Lung microvascular endothelial cell (primary cell): Measurements from ENCODE around the gene ROBO1. TPM values are rescaled to one million over a fixed set of nuclear protein-coding genes. Genes with fewer than 3 reads are reported as not detected.
"Not testable (repeated sequence)": the region's sequence is repeated elsewhere in the genome, so short reads cannot be mapped to it uniquely, and the experiment has no call there.

ENCODE experiments used
- DNase-seq, 2 donors: peaks; one replicate each; pipeline versions ENCODE4 v3.0.0 to v3.0.0-alpha.2; 2010; ENCODE audit warnings: low read depth in 2 of 2
- total RNA-seq: library from RNA; depleted of rRNA; stranded (reverse); fragments of >200 nt; gene quantifications from 2 replicates; pipeline ENCODE4 v1.2.1, GENCODE V29; 2014

ROBO1 gene
- total RNA-seq, 1 donor from 2014 or later = 0.20 TPM

DNA sequence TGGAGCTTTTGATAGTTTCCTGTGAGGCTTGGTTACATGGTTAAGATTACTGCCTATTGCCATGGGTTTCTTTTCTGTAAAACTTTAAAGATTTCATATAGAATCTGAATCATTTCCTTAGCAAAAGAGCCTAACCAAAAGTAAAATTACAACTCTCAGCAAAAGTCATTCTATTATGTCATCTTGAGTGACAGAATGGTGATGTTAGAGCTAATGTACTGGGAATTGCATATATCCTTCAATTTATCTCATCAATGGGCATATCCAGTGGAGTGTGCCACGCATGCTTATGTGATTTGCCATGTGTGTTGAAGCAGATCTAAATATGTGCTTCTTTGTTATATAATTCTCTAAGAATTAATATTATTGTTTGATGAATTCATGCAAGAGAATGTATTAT is 212.1 kb downstream of the ROBO1 start:
- no peak for DNase-seq

DNA sequence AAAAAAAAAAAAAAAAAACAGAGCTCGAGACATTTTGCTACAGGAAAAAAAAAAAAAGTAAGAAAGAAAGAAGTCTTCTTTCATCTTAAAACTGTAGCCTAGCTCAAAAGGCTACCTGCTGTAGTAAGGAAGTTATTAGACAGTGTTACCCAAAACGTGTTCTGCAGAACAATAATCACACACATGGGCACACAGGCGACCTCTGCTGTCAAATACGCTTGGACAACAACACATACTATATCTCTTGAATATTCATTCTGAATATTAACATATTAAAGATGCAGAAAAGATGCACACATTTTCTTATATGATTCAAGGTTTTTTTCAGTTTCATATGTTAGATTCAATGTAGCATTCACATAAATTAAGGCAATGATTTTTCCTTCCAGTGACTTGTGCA is 215.8 kb downstream of the ROBO1 start:
- DNase-seq = no peak

DNA sequence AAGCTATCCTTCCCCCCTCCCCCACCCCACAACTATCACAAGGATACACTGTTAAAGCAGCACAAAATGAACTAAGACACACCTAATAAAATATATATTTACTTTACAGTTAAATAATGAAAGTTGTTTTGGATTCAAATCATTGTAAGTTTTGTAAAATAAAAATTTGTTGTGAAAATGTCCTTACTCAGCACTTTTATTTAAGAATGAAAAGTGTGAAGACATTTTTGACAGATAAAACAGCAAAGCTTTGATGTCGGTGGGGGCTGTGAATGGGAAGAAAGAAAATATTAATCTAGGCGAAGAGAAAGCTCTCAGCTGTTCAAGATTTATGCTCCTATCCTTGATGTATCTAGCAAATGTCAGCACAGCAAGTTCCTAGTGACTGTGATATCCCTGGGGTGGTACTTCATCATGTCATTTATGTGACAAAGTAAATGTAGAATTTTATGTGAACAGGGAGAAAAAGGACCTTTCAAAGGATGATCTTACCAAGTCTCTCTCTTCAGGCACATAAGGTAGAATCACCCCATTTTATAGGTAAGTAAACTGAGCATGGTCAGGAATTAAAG is 216.4 kb downstream of the ROBO1 start:
- no peak for DNase-seq

DNA sequence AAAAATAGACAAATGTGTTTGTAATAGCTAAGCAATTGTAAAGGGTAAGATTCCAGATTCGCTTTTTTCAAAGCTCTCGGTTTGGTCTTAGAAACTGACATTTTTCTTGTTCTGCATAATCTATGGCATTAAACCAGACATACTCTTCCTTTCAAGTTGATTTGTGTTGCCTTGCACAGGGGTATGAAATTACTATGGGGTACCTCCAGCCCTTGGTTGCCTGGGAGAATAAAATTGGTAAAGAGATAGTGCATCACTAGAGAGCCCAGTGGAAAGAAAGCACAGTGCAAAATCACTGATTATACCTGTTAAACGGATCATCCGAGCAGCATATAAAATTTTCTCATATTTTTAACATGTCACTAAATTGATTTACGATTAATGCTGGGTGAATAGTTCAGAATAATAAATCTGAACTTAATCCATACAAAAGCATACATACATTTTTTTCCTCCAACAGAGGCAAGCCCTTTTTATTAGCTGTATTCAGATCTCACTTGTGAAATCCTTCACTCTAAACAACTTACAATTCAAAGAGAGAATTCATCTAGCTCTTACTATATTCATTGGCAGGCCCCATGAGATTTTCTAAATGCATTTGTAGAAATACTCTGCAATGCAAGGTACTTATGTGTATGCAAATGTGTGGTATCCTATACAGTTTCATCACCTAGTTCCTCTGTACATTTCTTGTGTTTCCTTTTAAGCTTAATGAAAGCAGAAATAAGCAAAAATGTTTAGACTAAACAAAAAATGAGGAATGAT is 224.4 kb downstream of the ROBO1 start:
- no peak for DNase-seq

DNA sequence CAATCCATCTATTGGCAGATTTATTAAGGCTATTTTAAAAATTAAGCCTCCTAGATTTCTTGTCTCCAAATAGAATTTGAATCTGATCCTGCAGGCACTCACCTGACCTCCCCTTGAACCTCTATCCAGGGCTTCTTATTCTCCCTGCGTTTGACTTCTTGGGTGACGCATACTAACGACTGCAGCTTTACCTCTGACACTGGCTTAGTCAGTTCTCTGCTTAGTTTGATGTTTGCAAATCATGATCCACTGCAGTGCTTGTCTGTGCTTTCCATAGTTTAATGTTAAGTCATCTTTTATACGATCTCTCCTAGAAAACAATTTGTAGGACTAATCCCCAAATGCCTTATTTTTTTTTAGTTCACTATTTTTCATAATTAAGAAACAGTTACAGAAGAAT is 233.1 kb downstream of the ROBO1 start:
- no peak for DNase-seq

DNA sequence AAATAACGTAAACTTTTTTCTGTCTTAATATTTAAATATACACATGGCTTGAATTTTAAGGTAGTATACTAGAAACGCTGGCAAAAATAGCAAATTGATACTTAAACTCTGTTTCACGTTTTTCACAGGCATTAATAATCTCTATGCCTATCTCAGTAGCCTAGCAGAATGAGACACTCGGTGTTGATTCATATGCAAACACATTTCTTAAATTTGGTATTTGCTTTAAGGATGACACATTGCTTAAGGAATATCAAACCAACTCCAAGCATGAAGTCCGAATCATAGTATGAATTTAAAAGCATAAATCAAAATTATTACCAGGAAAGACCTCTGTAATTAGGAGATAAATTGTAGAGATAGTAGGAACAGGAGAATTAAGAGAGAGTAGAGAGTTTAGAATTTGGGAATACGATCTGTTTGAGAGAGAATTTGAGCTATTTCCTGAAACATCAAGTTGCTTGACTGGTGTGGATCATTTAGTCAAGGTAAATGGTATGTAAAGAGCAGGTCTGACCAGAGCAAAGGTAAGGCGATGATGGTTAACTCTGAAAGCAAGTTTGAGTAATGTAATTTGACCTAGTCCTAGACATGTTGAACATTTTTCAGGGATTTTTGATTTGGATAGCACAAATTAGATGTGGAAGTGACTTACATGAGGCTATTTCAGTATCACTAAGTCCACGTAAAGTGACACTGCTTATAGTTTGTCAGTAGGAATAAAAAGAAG is 236.1 kb downstream of the ROBO1 start:
- no peak for DNase-seq

DNA sequence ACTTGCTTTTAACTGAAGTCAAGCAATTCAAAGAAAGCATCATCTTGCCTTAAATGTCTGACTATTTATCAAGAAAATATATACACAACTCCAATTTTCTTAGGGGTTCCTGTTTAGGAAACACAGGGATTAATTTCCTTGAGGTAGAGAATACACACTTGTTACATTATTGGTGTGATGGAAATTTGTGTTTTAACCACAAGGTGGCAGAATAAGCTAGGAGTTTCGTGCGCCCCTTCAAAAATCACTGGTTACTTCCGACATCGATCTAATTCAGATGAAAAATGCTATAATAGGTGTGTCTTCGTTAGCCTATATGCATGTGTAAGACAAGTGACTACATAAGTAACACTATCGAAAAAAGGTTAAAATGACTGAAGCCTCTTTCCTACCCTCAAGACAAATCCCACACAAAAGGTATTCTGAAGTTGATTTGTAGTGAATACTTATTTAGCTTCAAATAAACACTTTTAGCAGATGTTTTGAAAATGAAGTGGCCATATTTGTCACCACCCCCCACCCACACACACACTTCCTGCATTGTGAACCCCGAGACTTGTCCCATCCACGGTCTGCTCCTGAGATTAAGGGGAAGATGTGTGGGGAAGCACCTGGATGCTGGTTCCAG is 246.5 kb downstream of the ROBO1 start:
- DNase-seq = peak; percentile 39 to 75

DNA sequence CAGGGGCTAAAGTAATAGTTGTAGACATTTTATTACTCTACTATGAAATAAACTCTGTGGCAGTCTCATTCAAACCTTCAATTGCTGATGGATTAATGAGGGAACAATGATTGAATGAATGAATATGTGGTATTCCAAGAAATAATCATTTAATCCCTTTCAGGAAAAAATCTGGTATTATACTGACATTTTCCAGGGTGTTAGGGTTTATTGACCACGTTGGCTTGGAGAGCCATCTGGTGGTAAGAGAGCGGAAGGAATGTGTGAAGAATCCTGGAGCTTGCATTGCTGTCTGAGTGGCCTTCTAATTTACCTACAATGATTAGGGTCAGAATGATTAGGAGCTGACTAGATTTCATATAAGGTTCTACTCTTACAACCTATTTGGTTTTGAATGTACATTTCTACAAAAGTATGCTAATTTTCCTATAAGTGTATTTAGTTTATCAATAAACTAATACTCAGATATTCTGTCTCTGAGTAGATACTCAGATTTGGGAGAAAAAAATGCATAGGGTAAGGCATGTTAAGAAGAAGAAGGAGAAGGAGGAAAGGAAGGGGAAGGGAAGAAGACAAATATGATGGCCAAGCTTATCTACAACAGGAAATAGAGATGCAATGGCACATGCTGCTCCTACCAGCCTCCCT is 249.9 kb downstream of the ROBO1 start:
- DNase-seq = peak; percentile 33 to 69

DNA sequence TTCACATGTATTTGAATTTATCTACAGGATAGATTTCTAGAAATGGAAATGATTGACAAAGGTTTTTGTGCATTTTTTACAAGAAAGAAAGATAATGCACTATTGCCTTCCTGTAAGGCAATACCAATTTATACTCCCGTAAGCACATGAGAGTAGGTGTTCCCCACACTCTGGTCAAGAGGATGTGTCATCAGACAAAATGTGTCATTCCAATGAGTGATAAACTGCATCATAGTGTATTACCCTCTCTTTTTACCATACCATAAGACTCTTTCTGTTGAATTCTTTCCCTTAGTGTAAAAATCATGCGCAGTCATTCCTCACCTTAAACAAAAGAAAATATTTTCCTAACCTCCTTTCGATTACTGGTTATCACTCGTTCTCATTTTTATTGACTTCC is 251.0 kb downstream of the ROBO1 start:
- peak in 1 of 2 donors; percentile 11 for DNase-seq

DNA sequence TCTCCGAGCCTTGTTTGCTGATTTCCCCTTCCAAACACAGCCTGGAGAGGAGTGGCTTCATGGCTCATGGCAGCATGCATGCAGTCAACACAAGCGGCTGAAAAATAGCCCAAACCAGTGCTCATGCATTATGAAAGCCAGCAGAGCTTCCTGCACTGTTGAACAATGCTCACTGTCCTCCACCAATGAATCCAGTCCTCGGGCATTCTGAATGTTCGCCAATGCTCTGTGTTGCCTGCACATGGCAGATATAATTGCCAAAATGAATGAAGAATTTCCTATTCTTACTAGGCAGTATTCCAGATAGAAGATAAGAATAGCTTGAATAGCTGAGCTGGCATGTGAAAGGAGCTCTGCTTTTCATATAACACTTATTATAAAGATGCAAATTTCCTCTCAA is 252.7 kb downstream of the ROBO1 start:
- peak in 1 of 2 donors; percentile 89 for DNase-seq

DNA sequence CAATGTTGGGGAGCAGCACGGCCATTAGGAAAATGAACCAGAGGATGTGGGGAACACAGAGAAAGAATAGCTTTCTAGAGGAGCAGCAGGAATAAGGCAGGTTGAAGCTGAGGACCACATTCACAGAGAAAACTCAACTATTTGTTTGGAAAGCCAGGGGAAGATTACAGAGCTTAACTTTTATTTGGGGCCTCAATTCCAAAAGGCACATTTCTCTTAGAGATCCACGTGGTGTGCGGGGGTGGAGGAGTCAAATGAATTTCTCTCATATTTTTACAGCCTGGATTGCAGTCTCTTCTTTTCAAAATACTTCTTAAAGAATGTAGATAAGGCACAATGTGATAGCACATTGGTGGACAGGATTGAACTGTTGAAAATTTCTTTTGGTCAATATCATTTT is 253.7 kb downstream of the ROBO1 start:
- no peak for DNase-seq

DNA sequence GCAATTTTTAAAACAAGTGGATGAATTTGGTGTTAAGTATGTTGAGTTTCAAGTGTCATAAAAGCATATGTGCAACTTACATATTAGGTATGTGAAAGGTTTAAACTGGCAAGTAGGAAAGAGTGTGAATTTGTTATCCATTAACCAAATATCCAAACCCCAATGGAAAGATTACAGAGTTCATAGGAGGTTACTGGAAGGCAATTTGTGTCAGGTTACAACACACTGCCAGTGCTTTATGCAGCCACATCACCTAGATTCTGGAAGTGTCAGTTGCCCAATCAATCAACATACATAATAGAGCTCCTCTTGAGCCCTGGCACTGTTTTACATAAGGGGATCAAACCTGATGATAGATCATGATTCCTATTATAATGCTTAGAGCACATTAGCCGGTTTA is 261.0 kb downstream of the ROBO1 start:
- DNase-seq = no peak

DNA sequence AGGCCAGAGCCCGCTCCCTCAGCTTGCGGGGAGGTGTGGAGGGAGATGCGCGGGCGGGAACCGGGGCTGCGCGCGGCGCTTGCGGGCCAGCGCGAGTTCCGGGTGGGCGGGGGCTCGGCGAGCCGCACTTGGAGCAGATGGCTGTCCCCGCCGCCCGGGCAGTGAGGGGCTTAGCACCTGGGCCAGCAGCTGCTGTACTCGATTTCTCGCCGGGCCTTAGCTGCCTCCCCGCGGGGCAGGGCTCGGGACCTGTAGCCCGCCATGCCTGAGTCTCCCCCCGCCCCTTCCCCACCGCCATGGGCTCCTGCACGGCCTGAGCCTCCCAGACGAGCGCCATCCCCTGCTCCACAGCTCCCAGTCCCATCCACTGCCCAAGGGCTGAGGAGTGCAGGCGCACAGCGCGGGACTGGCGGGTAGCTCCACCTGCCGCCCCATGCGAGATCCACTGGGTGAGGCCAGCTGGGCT is 265.5 kb downstream of the ROBO1 start:
- not testable (repeated sequence) for DNase-seq

DNA sequence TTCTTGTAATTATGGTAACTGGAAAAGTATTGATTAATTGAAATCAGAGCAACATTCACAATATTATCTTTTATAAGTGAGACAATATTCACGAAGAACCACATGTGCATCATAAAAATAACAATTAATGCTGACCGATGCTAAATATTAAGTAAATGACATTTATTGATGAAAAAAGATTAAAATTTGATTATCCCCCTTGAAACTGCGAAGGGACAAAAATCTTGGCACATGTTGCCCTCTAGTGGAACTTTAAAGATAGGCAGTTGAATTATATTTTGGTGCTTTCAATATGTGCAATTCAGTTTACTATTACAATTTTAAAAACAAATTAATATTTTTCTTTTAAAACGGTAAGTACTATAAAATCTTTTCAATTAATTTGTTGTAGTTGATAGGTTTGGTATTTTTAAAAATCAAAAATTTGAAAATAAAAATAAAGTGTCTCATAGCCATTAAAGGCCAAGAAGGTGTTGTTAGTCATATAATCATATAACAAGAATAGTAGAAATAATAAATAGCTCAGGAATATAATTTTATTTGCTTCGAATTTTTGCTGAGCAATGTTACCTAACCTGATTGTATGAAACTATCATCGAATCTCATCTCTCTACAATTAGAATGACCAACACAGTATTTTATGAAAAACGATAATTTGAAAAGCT is 270.2 kb downstream of the ROBO1 start:
- DNase-seq = peak; percentile 4 to 43

DNA sequence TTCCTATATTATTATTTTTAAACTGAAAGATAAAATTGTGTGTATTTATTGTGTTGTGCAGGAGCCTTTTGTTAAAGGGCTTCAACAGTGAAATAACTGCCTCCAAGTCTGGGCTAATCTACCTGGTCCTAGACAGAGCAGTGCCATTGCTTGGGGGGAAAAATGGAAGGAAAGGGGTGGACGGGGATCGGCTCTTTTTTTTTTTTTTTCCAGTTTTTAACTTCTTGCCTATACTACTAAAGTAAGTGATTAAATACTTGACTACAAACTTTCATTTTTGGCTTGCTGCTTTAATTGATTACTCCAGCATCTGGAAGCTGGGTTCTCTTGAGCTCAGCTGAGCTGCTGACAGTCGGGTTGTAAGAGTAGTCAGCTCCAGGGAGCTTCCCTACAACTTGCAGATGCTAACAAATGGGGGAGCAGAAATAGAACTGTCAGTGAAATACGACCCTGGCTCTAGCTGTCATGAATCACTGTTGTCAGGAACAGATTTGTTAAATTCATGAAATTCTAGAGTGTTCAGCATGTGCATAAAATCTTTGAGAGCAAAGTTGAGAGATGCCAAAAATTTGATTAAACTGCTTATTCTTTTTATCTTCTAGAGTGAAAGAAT is 276.7 kb downstream of the ROBO1 start:
- DNase-seq = no peak

DNA sequence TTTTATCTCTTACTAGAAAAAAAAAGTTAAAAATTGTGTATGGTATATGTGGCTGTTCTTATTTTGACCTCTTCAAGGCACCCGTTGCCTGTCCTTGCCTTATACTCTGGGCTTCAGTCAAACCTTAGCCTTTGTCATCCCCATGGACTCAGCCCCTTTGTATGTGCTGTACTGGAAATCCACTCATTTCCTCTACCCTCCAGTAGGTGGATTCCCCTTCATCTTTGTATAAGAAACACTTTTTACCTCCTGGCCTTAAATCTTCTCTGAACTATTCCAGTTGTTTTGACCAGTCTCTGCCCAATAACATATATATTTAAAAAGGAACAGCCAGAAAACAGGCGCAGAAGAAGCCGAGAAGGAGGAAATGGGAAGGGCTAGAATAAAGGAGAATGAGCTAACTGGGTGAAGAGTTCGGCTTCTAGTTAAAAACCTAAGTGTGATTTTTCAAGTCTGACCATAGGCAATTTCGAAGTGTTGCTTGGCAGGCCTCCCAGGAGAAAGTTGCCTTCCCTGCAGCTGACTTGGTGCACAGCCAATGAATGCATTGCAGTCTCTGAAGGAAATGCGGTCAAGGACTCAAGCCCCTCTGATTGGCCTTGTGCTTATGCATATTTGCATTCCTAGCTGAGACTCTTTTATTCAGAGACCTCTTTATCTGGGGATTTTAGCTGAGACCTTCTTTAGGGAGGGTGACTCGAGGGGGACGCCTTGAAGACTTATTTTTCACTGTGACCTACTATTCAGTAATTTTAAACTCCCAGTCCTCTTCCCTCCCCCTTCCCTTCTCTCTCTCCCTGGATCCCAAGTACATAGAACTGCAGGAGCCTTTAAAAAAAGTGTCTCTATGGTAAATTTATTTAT is 277.4 kb downstream of the ROBO1 start:
- no peak for DNase-seq

DNA sequence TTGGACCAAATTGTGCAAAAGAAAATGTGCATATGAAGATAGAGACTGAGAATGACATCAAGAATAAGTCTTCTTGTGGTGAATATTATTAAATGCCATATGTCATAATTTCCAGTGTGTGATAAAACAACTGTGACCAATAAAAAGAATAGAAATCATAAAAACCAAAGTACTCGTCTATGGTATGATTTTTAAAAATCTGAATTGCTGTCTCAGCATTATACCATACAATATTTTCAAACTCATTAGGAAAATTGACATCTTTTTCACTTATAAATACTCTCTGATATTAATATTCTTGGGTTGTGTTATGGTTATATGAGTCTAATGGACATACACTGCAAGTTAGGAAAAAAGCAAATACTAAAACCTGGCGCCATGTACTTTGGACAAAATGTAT is 279.4 kb downstream of the ROBO1 start:
- DNase-seq = no peak

DNA sequence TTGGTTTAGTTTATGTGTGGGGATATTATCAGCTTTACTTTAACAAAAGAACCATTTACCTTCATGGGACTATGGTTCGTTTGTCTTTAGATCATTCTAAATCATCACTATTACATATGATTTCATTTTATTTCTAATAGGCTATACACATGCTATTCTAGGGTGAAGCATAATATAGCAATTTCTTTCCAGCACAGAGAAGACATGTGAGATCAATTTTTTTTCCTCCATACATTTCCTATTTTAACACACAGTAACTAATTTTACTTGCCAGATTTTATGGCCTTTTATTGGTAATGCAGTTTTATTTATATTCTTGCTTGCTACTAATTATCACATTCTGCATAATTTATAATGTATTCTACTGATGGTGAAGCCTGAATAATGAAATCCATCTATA is 287.1 kb downstream of the ROBO1 start:
- DNase-seq = no peak

DNA sequence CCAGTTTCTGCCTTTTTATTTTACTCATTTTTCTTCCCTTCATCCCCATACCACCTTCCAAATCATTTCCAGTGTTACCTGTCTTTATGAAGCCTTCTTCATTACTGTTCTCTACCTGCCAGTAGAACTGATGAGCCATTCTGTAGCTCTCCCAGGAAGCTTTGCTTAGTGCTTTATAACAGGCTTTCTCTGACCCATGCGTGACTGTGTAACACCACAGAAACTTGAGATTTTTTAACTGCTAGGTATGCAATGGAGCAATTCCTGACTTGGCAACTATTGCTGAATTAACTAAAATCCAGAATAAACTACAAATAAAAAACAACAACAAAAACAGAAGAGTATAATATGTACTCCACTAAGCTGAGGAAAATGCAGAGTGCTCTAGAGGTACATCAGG is 289.2 kb downstream of the ROBO1 start:
- DNase-seq = no peak

DNA sequence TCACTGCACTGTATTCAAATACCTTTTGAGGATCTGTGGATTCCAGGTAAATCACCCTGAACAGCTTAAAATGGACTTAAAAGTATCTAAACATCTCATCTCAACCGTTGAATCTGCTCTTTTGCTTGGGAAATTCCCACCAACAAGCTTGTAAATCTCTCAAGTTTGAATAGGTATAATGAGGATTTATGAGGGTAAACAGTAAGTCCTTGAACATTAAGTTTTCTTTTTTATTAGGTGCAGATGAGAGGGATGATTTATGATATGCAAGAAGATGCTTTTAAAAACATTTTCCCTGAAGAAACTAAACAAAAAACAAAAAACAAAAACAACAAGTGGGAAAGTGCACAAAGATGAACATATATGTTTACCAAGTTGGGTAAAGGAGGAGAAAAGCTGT is 290.6 kb downstream of the ROBO1 start:
- DNase-seq = no peak
